NCI-H526 (cell line): ENCODE measurements around the gene TSPAN3.
A peak's percentile ranks its signal among the peaks of the same experiment; 100 is the strongest.

ENCODE experiments used
- DNase-seq, 2 experiments: peaks; one replicate each; lab custom pipeline; 2025; lab: John Stamatoyannopoulos, UW

TSPAN3 gene

DNA sequence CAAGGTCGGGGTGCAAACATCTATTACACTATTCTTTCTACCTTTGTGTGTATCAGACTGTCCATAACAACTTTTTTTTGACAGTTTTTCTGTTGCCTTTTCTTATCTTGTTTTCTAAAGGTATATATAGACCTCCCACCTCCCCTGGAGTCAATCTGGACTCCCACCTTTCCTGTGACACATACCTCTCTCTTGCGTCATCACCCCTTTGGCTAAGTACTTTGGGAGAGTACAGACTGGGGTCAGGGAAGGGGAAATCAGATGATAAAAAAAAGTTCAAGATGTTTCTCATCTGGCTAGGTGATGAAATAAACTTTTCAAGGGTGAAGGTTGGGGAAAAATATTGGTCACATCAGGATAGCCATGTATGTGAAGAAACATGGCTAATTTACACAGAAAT is 17.2 kb downstream of the TSPAN3 start:
- DNase-seq, result no peak

DNA sequence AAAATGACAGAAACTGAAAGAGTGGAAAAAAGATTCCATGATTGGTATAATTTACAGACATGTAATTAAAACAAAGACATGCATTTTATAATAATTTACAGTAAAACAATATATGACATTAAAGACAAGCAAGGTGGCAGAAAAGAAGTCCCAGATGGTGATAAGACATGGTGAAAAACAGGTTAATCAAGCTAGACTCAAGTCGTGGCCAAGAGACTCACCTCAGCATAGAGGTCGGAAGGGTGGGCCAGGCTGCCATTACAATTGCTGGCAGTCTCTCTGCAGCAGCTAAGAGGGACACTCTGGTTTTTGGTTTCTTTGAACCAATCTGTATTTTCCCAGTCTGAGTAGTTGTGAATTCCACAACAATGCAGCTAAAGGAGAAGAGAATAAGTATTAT is 18.4 kb downstream of the TSPAN3 start:
- no peak for DNase-seq

DNA sequence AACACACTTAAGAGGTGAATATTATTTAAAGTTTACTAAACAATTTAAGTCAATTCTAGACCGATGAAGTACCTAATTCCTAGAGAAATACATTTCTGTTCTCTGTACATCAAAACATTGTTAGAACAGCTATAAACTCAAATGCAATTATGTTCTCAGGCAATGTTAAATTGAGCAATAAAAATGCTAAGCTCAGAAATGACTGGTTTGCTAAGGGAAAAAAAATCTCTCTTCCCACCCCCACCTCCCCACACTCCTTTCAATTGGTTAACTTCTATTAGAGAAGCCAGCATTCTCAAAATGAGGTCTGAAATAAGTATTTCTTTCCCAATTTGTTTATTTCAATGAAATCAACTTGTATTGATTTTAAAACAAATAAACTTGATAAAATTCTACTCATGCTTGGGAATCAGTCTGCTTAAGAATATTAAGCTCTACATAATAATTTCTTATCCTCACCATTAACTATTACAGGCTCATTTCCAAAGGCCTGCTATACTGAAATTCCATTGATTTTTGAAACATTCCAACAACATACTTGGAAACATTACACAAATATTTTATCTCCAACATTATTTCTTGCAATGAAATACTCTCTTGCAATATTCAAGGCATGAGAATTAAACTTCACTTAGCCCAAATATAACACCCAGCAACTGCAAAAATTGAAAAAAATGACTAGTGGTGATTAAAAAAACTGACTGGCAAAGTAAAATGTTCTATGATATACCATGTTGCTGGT is 22.6 kb downstream of the TSPAN3 start:
- no peak for DNase-seq

DNA sequence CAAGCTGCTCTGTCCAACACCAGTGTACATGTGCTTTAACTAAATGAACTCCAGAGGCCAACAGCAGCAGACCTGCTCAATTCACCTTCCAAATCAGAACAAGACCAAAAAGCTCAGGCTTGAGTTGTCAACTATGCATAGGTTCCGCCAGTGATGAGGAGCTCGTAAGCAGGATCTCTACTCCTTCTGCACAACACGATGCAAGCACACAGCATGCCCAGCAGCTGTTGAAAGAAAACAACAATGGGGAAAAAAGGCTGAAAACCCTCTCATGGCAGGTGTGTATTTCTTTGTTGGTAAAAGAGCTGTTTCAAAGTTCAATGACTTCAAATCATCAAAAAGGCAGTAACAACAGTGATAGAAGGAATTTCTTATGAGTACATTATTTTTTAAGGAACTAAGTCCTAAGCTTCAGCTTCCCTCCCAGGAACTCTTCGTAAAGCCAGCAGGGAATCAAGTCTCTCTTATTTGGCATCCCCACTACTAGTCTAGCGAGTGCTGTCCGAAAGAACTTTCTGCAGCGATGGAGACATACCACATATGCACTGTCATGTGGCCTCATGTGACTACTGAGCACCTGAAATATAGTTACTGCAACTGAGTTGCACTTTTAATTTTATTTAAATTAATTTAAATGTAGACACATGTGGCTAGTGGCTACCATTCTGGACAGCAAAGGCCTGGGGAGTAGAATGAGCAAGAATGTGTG is 24.1 kb downstream of the TSPAN3 start:
- no peak for DNase-seq

DNA sequence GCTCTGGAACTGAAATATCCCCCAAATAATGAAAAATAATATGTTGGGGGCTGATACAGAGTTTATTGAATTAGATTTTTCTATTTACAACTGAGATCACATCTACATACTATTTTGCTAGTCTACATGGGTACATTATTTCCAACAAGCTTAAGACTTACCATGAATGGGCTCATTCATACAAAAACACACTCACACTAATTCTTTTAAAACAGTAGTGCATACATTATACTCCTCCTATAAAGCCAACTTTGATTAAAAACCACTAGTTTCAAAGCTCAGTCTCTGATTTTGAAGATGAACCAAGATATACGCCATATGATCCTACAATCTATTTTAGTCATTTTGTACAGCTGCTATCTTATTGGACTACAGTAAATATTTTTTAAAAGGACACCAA is 24.9 kb downstream of the TSPAN3 start:
- DNase-seq, result no peak

DNA sequence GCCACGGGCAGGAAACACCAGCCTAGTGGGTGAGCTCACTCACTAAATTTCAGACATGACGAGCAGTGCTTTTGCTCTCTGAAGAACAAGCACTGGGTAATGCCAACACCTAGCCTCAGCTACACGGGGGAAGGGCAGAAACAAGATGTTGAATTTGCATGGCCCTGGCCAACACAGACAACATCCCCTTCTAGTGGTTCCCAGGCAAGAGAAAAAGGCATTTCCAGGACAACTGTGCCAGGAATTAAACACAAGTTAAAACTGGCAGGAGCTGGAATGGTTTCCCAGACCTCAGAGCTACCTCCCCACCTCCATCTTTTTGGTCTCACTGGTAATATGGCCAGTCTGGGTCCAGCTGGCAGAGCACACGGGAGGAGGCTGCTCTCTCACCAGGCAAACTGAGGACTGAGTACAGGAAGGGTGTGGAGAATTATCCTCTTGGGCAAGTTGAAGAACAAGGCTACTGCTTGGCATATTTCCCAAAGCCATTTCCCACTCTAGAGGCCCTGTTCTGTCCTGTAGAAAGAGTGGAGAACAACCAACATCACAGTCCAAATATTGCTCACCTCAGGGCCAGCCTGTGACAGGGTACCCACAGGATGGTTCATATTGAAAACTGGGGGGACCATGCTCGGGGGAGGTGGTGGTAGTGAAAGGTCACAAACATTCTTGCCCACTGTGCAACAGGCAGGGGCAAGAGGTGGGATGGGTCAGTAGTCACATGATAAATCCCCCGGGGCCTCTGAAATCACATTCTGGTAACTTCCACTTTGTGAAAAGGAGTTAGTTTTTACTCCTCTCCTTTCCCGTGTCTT is 26.5 kb downstream of the TSPAN3 start:
- no peak for DNase-seq

DNA sequence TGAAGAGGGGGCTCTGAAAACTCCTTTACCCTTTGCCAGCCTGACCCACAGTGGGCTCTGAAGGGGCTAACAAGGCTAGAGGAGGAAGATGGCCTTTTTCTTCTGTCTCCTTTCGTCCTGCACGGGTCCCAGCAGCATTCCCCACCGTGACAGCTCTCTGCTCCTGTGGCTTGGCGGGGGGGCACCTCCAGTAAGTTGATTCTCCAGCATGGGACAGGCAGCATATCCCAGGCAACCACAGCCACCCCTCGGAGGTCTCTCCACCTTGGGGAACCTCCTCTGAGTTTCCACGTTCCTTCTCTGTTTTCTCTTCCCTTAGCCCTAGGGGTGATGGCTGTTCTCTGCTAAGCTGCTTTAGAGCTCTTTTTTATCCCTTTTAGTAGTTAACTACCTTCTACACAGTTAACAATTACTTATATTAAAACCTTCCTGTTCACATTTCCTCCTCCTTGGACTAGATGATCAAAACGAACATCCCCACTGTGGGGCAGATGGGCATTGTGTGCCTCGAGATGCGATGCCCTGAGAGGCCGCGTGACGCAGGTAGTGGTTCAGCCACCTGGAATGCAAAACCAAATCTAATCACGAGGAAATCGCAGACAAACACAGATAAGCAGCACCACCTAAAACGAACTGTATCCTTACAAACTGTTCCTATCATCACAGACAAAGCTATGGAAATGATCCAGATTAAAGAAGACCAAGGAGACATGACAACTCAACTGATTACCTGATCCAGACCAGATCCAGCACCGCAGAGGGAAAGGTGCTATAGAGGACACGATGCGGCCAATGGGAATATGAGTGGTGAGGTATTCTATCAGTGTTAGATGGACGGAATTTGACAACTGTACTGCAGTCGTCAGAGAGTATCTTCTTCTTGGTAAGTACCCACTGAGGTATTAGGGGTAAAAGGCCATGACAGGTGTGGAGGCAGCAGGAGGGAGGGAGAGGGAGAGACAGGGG is 27.7 kb downstream of the TSPAN3 start:
- DNase-seq, result no peak

DNA sequence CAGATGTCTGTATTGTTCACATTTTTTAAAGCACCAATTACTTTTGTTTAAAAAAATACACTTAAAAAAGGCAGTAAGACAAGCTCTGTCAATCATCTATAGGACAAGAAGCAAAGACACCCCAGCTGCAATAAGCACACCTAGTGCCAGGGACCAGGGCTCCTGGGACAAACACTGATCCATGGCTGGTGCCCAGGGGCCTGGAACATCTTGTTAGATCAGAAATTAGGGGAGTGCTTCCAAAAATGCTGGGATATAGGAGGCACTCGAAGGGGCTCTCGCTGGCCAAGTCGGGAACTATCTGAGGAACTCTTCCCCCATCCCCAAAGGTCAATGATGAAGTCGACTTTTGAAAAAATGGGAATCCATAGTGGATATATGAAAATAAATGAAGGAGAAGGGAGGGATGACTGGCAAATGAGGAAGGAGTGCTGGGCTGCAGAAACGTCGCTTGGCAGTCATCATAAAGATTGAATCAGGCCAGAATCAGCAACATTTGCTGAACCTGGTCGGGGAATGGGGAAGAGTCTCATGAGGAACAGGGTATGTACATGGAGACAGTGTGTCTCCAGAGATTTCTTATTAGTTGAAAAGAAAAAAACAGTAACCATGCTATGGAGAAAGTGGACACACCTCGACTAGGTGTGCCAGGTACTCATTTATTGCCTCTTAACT is 28.5 kb downstream of the TSPAN3 start:
- DNase-seq, result no peak

DNA sequence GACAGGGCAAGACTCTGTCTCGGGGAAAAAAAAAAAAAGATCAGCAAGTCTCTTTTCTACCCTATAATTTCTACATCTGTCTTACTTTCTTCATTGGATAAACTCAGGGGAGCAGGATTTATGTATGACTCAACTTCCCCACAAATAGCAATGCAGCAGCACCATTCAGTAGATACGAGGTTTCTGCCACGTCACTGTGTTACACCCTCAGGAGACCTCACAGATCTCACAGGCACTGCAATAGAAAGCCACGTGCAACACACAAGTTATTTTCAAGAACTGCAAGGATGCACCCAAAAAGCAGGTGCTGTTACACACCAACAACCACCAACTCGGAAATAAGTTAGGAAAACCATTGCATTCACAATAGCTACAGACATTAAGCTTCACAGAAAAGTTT is 30.2 kb downstream of the TSPAN3 start:
- no peak for DNase-seq

DNA sequence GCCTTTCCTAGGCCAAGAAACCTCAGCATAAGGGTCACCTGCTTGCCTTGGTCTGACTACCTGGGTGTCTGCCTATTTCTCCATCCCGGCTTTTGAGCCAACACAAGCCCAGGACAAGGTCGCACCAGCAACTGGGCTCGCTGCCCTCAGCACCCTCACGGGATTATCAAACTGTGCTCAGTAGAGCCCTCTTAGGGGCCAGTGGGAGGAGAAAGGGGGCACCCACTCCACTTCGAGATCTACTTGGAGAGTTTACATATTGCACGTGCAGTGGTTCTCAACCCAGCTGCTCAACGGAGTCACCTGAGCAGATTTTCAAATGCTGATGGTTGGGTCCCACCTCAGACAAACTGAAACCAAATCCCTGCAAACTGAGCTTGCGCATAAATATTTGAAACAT is 31.1 kb downstream of the TSPAN3 start:
- DNase-seq, result no peak

DNA sequence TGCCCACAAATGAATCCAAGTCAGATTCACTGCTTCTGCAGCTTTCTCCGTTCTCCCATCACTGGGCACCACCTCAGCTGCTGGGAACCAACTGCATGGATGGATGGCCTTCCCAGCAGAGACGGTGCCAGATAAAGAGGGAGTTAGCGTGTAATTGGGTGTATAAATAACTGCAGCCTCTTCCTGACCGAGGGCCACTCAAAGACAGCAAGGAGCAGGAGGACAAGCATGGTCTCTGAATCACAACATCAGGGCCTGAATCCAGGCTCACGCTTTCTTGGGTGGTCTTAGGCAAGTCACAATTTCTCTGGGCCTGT is 31.7 kb downstream of the TSPAN3 start:
- DNase-seq, result no peak

DNA sequence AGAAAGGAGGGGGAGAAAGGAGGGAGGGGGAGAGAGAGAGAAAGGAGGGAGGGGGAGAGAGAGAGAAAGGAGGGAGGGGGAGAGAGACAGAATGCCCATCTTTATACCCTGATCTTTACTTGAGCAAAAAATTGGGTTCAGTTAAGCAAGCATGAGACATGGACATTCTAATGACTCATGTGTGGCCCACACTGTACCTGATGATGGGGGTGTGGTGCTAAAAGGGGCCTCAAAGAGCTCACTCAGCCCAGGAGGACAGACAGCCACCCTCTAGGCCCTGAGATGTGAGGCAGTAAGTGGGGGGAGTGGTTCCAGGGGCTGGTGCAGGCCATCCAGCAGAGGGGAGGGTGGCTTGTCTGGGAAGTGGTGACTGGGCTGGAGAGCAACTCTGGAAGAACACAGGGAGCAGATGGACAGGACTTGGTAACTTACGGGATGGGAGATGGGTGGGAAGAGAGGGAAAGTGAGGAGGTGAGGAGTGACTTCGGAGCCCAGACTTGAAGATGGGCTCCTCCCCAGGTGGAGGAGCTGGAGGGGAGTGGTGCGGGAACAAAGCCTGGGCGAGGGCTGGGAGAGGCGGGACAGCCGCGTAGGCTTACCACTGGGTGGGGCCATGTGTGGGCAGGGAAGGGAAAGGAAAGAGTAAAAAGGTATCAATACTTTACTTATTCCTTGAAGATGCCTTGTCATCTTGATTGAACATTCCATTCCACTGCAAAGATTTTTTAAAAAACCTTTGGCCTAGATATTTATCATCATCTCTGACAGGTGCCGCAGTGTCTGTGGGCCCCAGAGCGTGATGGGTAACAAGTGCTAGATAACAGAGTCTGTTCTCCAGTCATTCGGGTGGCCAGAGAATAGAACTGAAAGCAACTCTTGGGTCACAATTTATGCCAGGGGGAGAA is 32.3 kb downstream of the TSPAN3 start:
- DNase-seq, result no peak

DNA sequence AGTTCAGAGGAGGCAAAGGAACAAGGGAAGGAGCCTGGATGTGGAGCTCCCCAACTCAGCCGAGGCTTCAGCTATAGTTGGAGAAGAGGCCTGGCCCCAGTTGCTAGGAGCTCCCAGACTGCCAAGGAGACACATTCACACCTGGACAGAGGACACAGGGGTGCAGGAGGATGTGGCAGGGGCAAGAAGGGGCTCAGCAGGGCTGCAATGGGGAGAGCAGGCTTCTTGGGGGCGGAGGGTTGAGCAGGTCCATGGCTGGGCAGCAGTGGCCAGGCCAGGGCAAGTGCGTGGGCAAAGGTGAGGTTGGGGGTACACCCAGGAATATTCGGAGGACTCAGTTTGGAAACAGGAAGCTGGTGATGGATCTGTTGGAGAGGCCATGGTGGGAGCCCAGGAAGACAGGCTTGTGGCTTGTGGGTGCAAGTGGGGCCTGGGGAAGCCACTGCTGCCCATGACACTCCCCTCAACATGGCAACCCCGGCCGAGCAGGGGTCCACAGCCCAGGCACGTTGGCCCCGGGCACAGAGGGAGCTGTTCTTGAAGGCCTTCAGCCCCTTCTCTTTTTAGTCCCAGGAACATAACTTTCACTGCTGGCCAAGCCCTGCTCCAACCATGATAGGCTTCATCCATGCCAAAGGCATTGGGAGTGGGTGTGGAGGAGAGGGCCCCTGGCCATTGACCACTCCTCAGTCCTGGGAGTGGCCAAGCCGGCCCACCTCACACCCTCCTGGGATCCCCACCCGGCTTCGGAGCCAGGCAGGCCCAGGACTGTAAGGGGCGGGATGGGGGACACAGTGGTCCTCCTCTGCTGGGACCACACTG is 33.3 kb downstream of the TSPAN3 start:
- DNase-seq, result no peak

DNA sequence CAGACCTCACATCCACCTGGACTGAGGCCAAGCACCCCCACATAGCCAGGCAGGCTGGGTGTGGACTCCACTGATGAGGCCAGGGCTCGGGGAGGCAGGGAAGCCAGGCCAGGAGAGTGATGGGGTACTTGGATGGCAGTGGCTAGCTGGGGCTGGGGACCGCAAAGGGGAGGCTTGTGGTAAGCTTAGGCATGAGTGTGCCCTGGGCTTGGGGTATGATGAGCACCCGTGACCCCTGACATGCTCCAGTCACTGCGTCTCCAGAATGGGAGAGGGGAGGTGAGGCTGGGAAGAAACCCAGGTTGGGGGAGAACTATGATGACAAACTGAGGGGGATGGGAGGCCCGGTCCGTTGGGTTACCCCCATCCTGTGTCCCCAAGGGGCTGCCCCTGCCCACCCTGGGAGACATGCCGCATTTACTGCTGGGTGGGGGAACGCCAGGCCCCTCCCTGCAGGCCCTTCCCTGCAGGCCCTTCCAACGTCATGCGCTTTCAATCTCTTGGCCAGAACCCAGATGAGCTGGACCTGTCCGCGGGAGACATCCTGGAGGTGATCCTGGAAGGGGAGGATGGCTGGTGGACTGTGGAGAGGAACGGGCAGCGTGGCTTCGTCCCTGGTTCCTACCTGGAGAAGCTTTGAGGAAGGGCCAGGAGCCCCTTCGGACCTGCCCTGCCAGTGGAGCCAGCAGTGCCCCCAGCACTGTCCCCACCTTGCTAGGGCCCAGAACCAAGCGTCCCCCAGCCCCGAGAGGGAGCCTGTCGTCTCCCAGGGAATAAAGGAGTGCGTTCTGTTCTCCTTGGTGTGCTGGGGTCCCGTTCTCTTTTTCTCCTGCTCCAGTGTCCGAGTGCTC is 34.1 kb downstream of the TSPAN3 start:
- no peak for DNase-seq

DNA sequence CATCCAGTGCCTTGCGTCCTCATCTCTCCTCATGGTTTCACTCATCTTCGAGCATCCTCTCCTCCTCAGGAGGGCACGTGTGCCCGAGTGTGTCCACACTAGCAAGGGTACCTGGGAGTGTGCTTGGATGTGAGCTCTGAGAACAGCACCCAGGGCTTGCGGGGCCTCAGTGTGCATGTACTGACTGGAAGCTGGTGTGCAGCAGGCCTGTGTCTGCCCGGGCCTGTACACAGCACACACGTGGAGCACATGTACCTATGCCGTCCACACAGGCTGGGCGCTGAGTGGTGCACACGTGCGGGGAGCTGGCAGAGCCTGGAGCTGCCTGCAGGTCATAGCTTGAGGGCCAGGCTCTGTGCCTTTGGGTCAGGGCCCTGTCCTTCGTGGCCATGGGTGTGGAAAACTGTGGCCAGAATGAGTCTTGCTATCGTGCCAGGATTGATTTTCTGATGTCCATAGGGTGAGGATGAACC is 34.9 kb downstream of the TSPAN3 start:
- DNase-seq, result no peak

DNA sequence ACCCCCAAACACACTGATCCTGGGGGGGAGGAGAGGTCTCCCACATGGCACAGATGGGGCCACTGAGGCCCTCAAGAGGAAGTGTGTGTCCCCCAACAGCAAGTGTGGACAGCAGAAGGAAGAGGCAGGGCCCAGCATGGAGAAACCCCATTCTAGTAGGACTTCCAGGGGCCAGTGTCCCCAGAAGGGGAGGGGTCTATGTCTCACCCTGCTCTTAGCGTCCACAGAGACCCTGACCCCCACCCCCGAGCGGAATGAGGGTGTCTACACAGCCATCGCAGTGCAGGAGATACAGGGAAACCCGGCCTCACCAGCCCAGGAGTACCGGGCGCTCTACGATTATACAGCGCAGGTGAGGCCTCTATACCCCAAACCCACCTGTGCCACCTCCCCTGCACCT is 35.3 kb downstream of the TSPAN3 start:
- DNase-seq, result no peak

DNA sequence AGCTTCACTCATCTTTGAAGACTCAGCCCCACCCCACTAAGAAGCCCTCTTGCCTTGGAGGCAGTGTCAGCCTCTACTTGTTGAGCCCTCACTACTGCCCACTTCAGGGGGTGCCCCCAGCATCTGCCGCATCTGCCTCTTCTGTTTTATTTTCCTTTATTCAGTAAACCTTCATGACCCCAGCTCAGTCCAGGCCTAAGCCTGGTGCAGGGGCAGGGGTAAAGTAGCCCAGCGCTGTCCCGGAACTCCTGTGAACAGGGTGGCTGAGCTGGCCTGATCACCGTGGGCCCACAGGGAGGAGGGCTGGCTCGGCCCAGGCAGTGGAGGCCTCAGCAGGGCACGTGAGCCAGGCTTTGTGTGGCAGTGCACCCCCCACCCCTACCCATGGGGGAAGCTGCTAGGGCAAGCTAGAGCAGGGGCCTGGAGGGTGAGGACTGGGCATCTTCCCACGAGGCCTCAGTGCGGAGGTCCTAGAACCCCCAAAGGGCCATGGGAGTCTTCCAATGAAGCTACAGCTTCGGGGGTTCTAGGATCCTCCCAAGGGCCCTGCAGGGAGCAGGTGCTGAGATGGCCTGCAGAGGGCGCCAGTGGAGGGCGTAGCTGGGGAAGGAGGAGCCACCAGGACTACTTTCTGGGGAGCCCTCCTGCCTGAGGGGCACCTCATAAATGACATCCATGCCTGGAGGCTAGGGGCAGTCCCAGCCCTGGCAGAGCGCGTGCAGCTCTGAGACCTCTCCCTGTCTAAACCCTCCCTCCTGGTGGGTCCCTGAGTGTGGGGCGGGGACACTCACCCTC is 36.0 kb downstream of the TSPAN3 start:
- peak in 1 of 2 experiments; percentile 30 for DNase-seq
